Mesothelial cell of epicardium (in vitro differentiated cells): ENCODE measurements around the gene TRERF1. TPM values are rescaled to one million over a fixed set of nuclear protein-coding genes. Genes with fewer than 3 reads are reported as not detected.
"Not testable (repeated sequence)": the region's sequence is repeated elsewhere in the genome, so short reads cannot be mapped to it uniquely, and the experiment has no call there.

ENCODE experiments used
- DNase-seq, 2 experiments: peaks; one replicate each; pipeline ENCODE4 v3.0.0; 2021; ENCODE audit warnings: low spot score in 2 of 2; ENCODE audit not compliant: unreplicated experiment in 2 of 2
- H3K27ac Mint-ChIP-seq: 2 replicates; pipeline ENCODE4 v1.8.0; 2021; ENCODE audit warnings: mixed read lengths
- H3K27me3 Mint-ChIP-seq: 2 replicates; pipeline ENCODE4 v1.8.0; 2021; ENCODE audit warnings: low read depth, mixed read lengths
- H3K36me3 Mint-ChIP-seq: 2 replicates; pipeline ENCODE4 v1.8.0; 2021; ENCODE audit warnings: mixed read lengths
- H3K4me1 Mint-ChIP-seq: 2 replicates; pipeline ENCODE4 v1.8.0; 2021; ENCODE audit warnings: mixed read lengths
- H3K4me3 Mint-ChIP-seq: 2 replicates; pipeline ENCODE4 v1.8.0; 2021; ENCODE audit warnings: mild to moderate bottlenecking, moderate library complexity, mixed read lengths
- H3K9me3 Mint-ChIP-seq: 2 replicates; pipeline ENCODE4 v1.8.0; 2021; ENCODE audit warnings: mixed read lengths
- CTCF ChIP-seq: fragments of 200-600 bp; sonication (generic); IDR thresholded peaks from one replicate; pipeline ENCODE4 v1.5.0; 2021; ENCODE audit warnings: antibody characterized with exemption; ENCODE audit not compliant: unreplicated experiment
- total RNA-seq: library from RNA; stranded (reverse); gene quantifications from 3 replicates; pipeline ENCODE4 v1.2.1, GENCODE V29; 2021

TRERF1 gene
- total RNA-seq, 1 donor from 2014 or later, result 19.8 TPM

- Mint-ChIP-seq H3K9me3 (no peaks in the 10 kb centered on the region), H3K4me3 (no peak overlapping the region), H3K27me3 (no peaks in the 10 kb centered on the region), H3K4me1 (peaks cover 15% of the 10 kb centered on the region), H3K36me3 (no peaks in the 10 kb centered on the region), H3K27ac (no peak overlapping the region)
- DNase-seq, result no peak
- TF ChIP-seq CTCF, result no peak
Measured at GRCh38 chr6:42220807-42221206, 230.9 kb downstream of the TRERF1 start.

GRCh38 chr6:42217519-42218367 is 234.0 kb downstream of the TRERF1 start, which contains the start of gene MRPS10:
Gene MRPS10 (minus strand): TSS chr6:42217861. CDS start chr6:42217849, 12 bp downstream.
- peaks cover 15% of the 10 kb centered on the region for H3K4me1 Mint-ChIP-seq
- peak within 1 kb of the TSS; percentile 99 for H3K27ac Mint-ChIP-seq
- peak within 1 kb of the TSS; percentile 99 for H3K4me3 Mint-ChIP-seq
- no peaks in the 10 kb centered on the region for H3K27me3 Mint-ChIP-seq
- peak; percentile 75 to 87 for DNase-seq
- H3K9me3 Mint-ChIP-seq, result no peaks in the 10 kb centered on the region
- no peak for TF ChIP-seq CTCF
- H3K36me3 Mint-ChIP-seq, result no peaks in the 10 kb centered on the region

GRCh38 chr6:42217157-42217518 is 234.6 kb downstream of the TRERF1 start:
- H3K36me3 Mint-ChIP-seq, result peaks cover 3% of the 10 kb centered on the region
- peak overlapping the region; percentile 99 for H3K27ac Mint-ChIP-seq
- TF ChIP-seq CTCF, result no peak
- no peaks in the 10 kb centered on the region for H3K9me3 Mint-ChIP-seq
- peak overlapping the region; percentile 99 for H3K4me3 Mint-ChIP-seq
- DNase-seq, result no peak
- no peaks in the 10 kb centered on the region for H3K27me3 Mint-ChIP-seq
- peaks cover 15% of the 10 kb centered on the region for H3K4me1 Mint-ChIP-seq

- H3K9me3 Mint-ChIP-seq, DNase-seq, H3K36me3 Mint-ChIP-seq, H3K27me3 Mint-ChIP-seq: not testable (repeated sequence)
- Mint-ChIP-seq H3K27ac (peak overlapping the region; percentile 53), H3K4me1 (peaks cover 15% of the 10 kb centered on the region), H3K4me3 (peak overlapping the region; percentile 62)
Measured at GRCh38 chr6:42216495-42216894, 235.2 kb downstream of the TRERF1 start.

- Mint-ChIP-seq H3K4me3 (no peak overlapping the region), H3K36me3 (peaks cover 22% of the 10 kb centered on the region), H3K9me3 (no peaks in the 10 kb centered on the region), H3K4me1 (peaks cover 11% of the 10 kb centered on the region), H3K27ac (no peak overlapping the region), H3K27me3 (no peaks in the 10 kb centered on the region)
- no peak for DNase-seq
- no peak for TF ChIP-seq CTCF
Measured at GRCh38 chr6:42212442-42212841, 239.3 kb downstream of the TRERF1 start.

- peaks cover 8% of the 10 kb centered on the region for H3K4me1 Mint-ChIP-seq
- no peak for DNase-seq
- no peaks in the 10 kb centered on the region for H3K27me3 Mint-ChIP-seq
- H3K9me3 Mint-ChIP-seq, result no peaks in the 10 kb centered on the region
- no peak for TF ChIP-seq CTCF
- H3K36me3 Mint-ChIP-seq, result peaks cover 22% of the 10 kb centered on the region
- no peak overlapping the region for H3K4me3 Mint-ChIP-seq
- H3K27ac Mint-ChIP-seq, result no peak overlapping the region
Measured at GRCh38 chr6:42211726-42212125, 240.0 kb downstream of the TRERF1 start.
